Hepatocyte (in vitro differentiated cells): ENCODE measurements around the gene ZNF536. TPM values are rescaled to one million over a fixed set of nuclear protein-coding genes. Genes with fewer than 3 reads are reported as not detected.

Experiments used
- DNase-seq: peaks from one replicate; pipeline ENCODE4 v3.0.0-alpha.2; 2016; ENCODE audit warnings: low spot score
- H2AFZ ChIP-seq: fragments of 200-600 bp; sonication (generic); 2 replicates; pipeline ENCODE4 v1.6.0; 2016; ENCODE audit warnings: antibody characterized with exemption, mild to moderate bottlenecking
- H3K27ac ChIP-seq: fragments of 200-600 bp; sonication (generic); 2 replicates; pipeline ENCODE4 v1.5.1; 2016; ENCODE audit warnings: mild to moderate bottlenecking
- H3K27me3 ChIP-seq: fragments of 200-600 bp; sonication (generic); 2 replicates; pipeline ENCODE4 v1.6.1; 2016
- H3K36me3 ChIP-seq: fragments of 200-600 bp; sonication (generic); replicated peaks from 2 replicates; pipeline ENCODE4 v1.5.1; 2016; ENCODE audit warnings: low read depth; ENCODE audit not compliant: insufficient read depth
- H3K4me1 ChIP-seq: fragments of 200-600 bp; sonication (generic); 2 replicates; pipeline ENCODE4 v1.5.1; 2016; ENCODE audit warnings: mild to moderate bottlenecking, moderate library complexity; ENCODE audit not compliant: insufficient read depth
- H3K4me2 ChIP-seq: fragments of 200-600 bp; sonication (generic); 2 replicates; pipeline ENCODE4 v1.6.0; 2016
- H3K4me3 ChIP-seq: fragments of 200-600 bp; sonication (generic); 2 replicates; pipeline ENCODE4 v1.5.1; 2016; ENCODE audit warnings: mild to moderate bottlenecking
- H3K79me2 ChIP-seq: fragments of 200-600 bp; sonication (generic); 2 replicates; pipeline ENCODE4 v1.6.0; 2017; ENCODE audit warnings: mild to moderate bottlenecking
- H3K9me2 ChIP-seq: fragments of 200-600 bp; sonication (generic); replicated peaks from 2 replicates; pipeline ENCODE4 v1.6.0; 2017; ENCODE audit warnings: mild to moderate bottlenecking; ENCODE audit not compliant: insufficient read depth
- H3K9me3 ChIP-seq: fragments of 200-600 bp; sonication (generic); 2 replicates; pipeline ENCODE4 v1.5.1; 2016; ENCODE audit warnings: low read depth, mild to moderate bottlenecking
- H4K20me1 ChIP-seq: fragments of 200-600 bp; sonication (generic); 2 replicates; pipeline ENCODE4 v1.6.0; 2016; ENCODE audit warnings: mild to moderate bottlenecking; ENCODE audit not compliant: insufficient read depth, poor library complexity, severe bottlenecking
- EZH2 ChIP-seq: fragments of 200-600 bp; sonication (generic); IDR thresholded peaks from 2 replicates; pipeline ENCODE4 v1.6.1; 2016; ENCODE audit warnings: antibody characterized with exemption, mild to moderate bottlenecking, borderline replicate concordance
- EZH2phosphoT487 ChIP-seq: fragments of 200-600 bp; sonication (generic); IDR thresholded peaks from one replicate; pipeline ENCODE4 v1.6.1; 2018; ENCODE audit warnings: antibody characterized with exemption, mild to moderate bottlenecking, low read depth, moderate library complexity; ENCODE audit not compliant: unreplicated experiment, severe bottlenecking
- WGBS: methylation state at CpG from one replicate; pipeline ENCODE4 v1.1.6; 2016; ENCODE audit warnings: low lambda C conversion rate; ENCODE audit errors: missing lambda C conversion rate; 5-methylcytosine and 5-hydroxymethylcytosine counted together
- polyA plus RNA-seq: library from polyadenylated mRNA; unstranded; fragments of >200 nt; fragmentation: Nextera tagmentation; extraction: Ambion mirVana; gene quantifications from 2 replicates; pipeline ENCODE4 v1.2.1, GENCODE V29; 2016
- total RNA-seq: library from RNA; depleted of rRNA; stranded (reverse); fragments of >200 nt; gene quantifications from 2 replicates; pipeline ENCODE4 v1.2.3, GENCODE V29; 2014
- TF ChIP-seq, protein P1 (sequence below): fragments of 200-600 bp; sonication (generic); IDR thresholded peaks from 2 replicates; pipeline ENCODE4 v1.5.1; 2016; ENCODE audit warnings: antibody characterized with exemption, mild to moderate bottlenecking; ENCODE audit not compliant: poor library complexity

ZNF536 gene
- total and polyA plus RNA-seq, 2 experiments from 2014 or later = 4.1 to 7.5 TPM

DNA sequence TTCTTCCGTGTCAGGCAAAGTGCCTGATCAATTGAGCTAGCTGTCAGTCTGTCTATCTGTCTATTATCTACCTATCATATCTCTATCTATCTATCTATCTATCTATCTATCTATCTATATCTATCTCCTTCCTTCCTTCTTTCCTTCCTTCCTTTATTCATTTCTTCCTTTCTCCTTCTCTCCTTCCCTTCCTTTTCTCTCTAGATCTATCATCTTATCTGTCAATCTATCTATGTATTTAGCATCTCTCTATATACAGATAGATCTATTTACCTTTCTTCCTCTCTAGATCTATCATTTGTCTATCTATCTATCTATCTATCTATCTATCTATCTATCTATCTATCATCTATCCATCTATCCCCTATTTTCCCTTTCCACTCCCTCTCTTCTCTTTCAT, 5.9 kb upstream of the ZNF536 start:
- H3K4me1 ChIP-seq = no peaks in the 10 kb centered on the region
- H3K27ac ChIP-seq = no peak overlapping the region
- H3K27me3 ChIP-seq = peaks cover 51% of the 10 kb centered on the region
- no peaks in the 10 kb centered on the region for H3K36me3 ChIP-seq
- H3K4me2 ChIP-seq = no peak overlapping the region
- WGBS = 31% methylated on average over 1 of the region's 1 CpG
- TF ChIP-seq, protein P1, sequence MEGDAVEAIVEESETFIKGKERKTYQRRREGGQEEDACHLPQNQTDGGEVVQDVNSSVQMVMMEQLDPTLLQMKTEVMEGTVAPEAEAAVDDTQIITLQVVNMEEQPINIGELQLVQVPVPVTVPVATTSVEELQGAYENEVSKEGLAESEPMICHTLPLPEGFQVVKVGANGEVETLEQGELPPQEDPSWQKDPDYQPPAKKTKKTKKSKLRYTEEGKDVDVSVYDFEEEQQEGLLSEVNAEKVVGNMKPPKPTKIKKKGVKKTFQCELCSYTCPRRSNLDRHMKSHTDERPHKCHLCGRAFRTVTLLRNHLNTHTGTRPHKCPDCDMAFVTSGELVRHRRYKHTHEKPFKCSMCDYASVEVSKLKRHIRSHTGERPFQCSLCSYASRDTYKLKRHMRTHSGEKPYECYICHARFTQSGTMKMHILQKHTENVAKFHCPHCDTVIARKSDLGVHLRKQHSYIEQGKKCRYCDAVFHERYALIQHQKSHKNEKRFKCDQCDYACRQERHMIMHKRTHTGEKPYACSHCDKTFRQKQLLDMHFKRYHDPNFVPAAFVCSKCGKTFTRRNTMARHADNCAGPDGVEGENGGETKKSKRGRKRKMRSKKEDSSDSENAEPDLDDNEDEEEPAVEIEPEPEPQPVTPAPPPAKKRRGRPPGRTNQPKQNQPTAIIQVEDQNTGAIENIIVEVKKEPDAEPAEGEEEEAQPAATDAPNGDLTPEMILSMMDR = no peak
- TF ChIP-seq EZH2 = no peak
- no peak for TF ChIP-seq EZH2phosphoT487
- no peak for DNase-seq
- no peaks in the 10 kb centered on the region for H3K79me2 ChIP-seq
- H3K9me3 ChIP-seq = no peaks in the 10 kb centered on the region
- H3K9me2 ChIP-seq = no peaks in the 10 kb centered on the region
- no peaks in the 10 kb centered on the region for H4K20me1 ChIP-seq
- H3K4me3 ChIP-seq = no peak overlapping the region
- H2AFZ ChIP-seq = no peak overlapping the region

- Histone ChIP-seq H3K4me3 (no peak overlapping the region), H2AFZ (no peak overlapping the region), H3K36me3 (no peaks in the 10 kb centered on the region), H3K27ac (no peak overlapping the region), H3K9me2 (no peaks in the 10 kb centered on the region), H3K9me3 (no peaks in the 10 kb centered on the region), H3K27me3 (peaks cover 56% of the 10 kb centered on the region), H3K4me1 (no peaks in the 10 kb centered on the region), H3K4me2 (no peak overlapping the region), H3K79me2 (no peaks in the 10 kb centered on the region), H4K20me1 (no peaks in the 10 kb centered on the region)
- TF ChIP-seq EZH2 = no peak
- TF ChIP-seq, protein P1 = no peak
- no peak for TF ChIP-seq EZH2phosphoT487
- DNase-seq = no peak
- 91% methylated on average over 7 of the region's 7 CpGs for WGBS
Measured at GRCh38 chr19:30367006-30367405, 5.2 kb upstream of the ZNF536 start.

- Histone ChIP-seq H3K9me2 (no peaks in the 10 kb centered on the region), H3K36me3 (no peaks in the 10 kb centered on the region), H3K27ac (no peak overlapping the region), H3K4me2 (no peak overlapping the region), H2AFZ (no peak overlapping the region), H3K9me3 (no peaks in the 10 kb centered on the region), H3K4me1 (no peaks in the 10 kb centered on the region), H3K79me2 (no peaks in the 10 kb centered on the region), H4K20me1 (no peaks in the 10 kb centered on the region), H3K27me3 (peaks cover 60% of the 10 kb centered on the region), H3K4me3 (no peak overlapping the region)
- no peak for DNase-seq
- 94% methylated on average over 9 of the region's 9 CpGs for WGBS
- TF ChIP-seq, protein P1 = no peak
- no peak for TF ChIP-seq EZH2
- TF ChIP-seq EZH2phosphoT487 = no peak
Measured at GRCh38 chr19:30367421-30367820, 4.8 kb upstream of the ZNF536 start.

DNA sequence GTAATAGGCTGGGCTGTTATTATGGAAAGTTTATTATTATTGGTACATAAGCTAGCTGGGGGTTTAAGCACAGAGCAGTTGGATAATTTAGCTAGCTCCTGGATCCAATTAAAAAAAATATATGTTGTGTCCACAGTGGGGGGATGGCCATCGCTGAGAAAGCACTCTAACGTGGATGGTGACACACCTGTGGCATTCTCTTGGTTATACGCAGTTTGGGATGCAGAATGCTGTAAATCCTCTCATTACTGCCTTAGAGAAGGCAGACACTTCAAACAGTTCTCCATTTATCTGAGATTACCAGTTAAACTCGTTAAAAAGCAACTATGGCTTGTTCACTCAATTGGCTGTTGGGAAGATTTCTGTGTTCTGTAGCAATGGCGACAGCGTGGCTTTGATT, 2.4 kb upstream of the ZNF536 start:
- DNase-seq = no peak
- Histone ChIP-seq H3K27me3 (peaks cover 78% of the 10 kb centered on the region), H2AFZ (no peak overlapping the region), H3K9me2 (no peaks in the 10 kb centered on the region), H3K79me2 (no peaks in the 10 kb centered on the region), H3K4me2 (no peak overlapping the region), H4K20me1 (no peaks in the 10 kb centered on the region), H3K27ac (no peak overlapping the region), H3K36me3 (no peaks in the 10 kb centered on the region), H3K4me3 (no peak overlapping the region), H3K4me1 (no peaks in the 10 kb centered on the region), H3K9me3 (no peaks in the 10 kb centered on the region)
- TF ChIP-seq EZH2 (no peak), EZH2phosphoT487 (no peak)
- TF ChIP-seq, protein P1 = no peak
- WGBS = 68% methylated on average over 6 of the region's 6 CpGs
